Transverse colon (tissue), 4 donors: Measurements from ENCODE around the gene SRRT.

Experiments used
- CTCF ChIP-seq, 5 experiments: fragments of 200-600 bp in 3 of 5; fragments of 450-650 bp in 2 of 5; sonication (generic) in 3 of 5; IDR thresholded peaks; 1 replicate in 2 of 5; 2 replicates in 3 of 5; pipeline ENCODE4 v1.5.1; 2016 to 2017; ENCODE audit warnings: antibody characterized with exemption in 5 of 5, inconsistent platforms in 3 of 5, mild to moderate bottlenecking in 2 of 5, moderate library complexity in 1 of 5
- POLR2A ChIP-seq: fragments of 450-650 bp; IDR thresholded peaks from one replicate; pipeline ENCODE4 v1.6.1; 2016; ENCODE audit warnings: antibody characterized with exemption, mild to moderate bottlenecking, moderate library complexity
- POLR2AphosphoS5 ChIP-seq, 3 donors: sonication (generic); formaldehyde crosslinking; IDR thresholded peaks; one replicate each; pipeline ENCODE4 v1.6.1; 2016; ENCODE audit warnings: antibody characterized with exemption in 3 of 3

- TF ChIP-seq CTCF (IDR thresholded peaks at IDR 0.05) (no peak), POLR2AphosphoS5 (IDR thresholded peaks at IDR 0.05) (peak in 2 of 3 donors; percentile 7 to 72), POLR2A (peak; percentile 44)
Measured at GRCh38 chr7:100895956-100896731, 21.2 kb downstream of the SRRT start.
